Chondrocyte (in vitro differentiated cells): Measurements from ENCODE around the gene KLF17. TPM values are rescaled to one million over a fixed set of nuclear protein-coding genes. Genes with fewer than 3 reads are reported as not detected.

Experiments
- DNase-seq: peaks from one replicate; pipeline ENCODE4 v3.0.0; 2021; ENCODE audit warnings: mixed read lengths, low spot score
- H3K27ac Mint-ChIP-seq: one replicate; pipeline ENCODE4 v1.8.0; 2021; ENCODE audit warnings: mild to moderate bottlenecking, moderate library complexity, mixed read lengths; ENCODE audit not compliant: unreplicated experiment
- H3K27me3 Mint-ChIP-seq: 2 replicates; pipeline ENCODE4 v1.8.0; 2021; ENCODE audit warnings: low read depth, mixed read lengths
- H3K36me3 Mint-ChIP-seq: 2 replicates; pipeline ENCODE4 v1.8.0; 2021; ENCODE audit warnings: low read depth, mixed read lengths
- H3K4me1 Mint-ChIP-seq: 2 replicates; pipeline ENCODE4 v1.8.0; 2021; ENCODE audit warnings: low read depth, mild to moderate bottlenecking, mixed read lengths
- H3K4me3 Mint-ChIP-seq: one replicate; pipeline ENCODE4 v1.8.0; 2021; ENCODE audit warnings: mild to moderate bottlenecking, moderate library complexity, mixed read lengths; ENCODE audit not compliant: unreplicated experiment
- H3K9me3 Mint-ChIP-seq: 2 replicates; pipeline ENCODE4 v1.8.0; 2021; ENCODE audit warnings: low read depth, mixed read lengths
- CTCF ChIP-seq: fragments of 200-600 bp; sonication (generic); IDR thresholded peaks from 2 replicates; pipeline ENCODE4 v1.5.0; 2021; ENCODE audit warnings: antibody characterized with exemption, mild to moderate bottlenecking, moderate library complexity
- total RNA-seq: library from RNA; stranded (reverse); gene quantifications from 3 replicates; pipeline ENCODE4 v1.2.1, GENCODE V29; 2021

Gene KLF17
- total RNA-seq, 1 donor from 2014 or later, result not detected

- DNase-seq, result no peak
- H3K9me3 Mint-ChIP-seq, result no peaks in the 10 kb centered on the region
- H3K27me3 Mint-ChIP-seq, result peaks cover 20% of the 10 kb centered on the region
- no peaks in the 10 kb centered on the region for H3K4me1 Mint-ChIP-seq
- no peaks in the 10 kb centered on the region for H3K36me3 Mint-ChIP-seq
- H3K27ac Mint-ChIP-seq, result no peak overlapping the region
- TF ChIP-seq CTCF, result no peak
- no peak overlapping the region for H3K4me3 Mint-ChIP-seq
Measured at GRCh38 chr1:44108241-44108640, 10.4 kb upstream of the KLF17 start.

- Mint-ChIP-seq H3K36me3 (no peaks in the 10 kb centered on the region), H3K4me3 (no peak overlapping the region), H3K27me3 (peaks cover 22% of the 10 kb centered on the region), H3K4me1 (no peaks in the 10 kb centered on the region), H3K9me3 (no peaks in the 10 kb centered on the region), H3K27ac (no peak overlapping the region)
- TF ChIP-seq CTCF, result no peak
- DNase-seq, result no peak
Measured at GRCh38 chr1:44108971-44109370, 9.7 kb upstream of the KLF17 start.

- no peaks in the 10 kb centered on the region for H3K9me3 Mint-ChIP-seq
- no peak overlapping the region for H3K27ac Mint-ChIP-seq
- no peak overlapping the region for H3K4me3 Mint-ChIP-seq
- H3K36me3 Mint-ChIP-seq, result no peaks in the 10 kb centered on the region
- no peak for TF ChIP-seq CTCF
- no peaks in the 10 kb centered on the region for H3K4me1 Mint-ChIP-seq
- DNase-seq, result no peak
- peaks cover 20% of the 10 kb centered on the region for H3K27me3 Mint-ChIP-seq
Measured at GRCh38 chr1:44110916-44111315, 7.7 kb upstream of the KLF17 start.

GRCh38 chr1:44111861-44112260 lies 6.8 kb upstream of the KLF17 start:
- H3K27ac Mint-ChIP-seq, result no peak overlapping the region
- H3K36me3 Mint-ChIP-seq, result no peaks in the 10 kb centered on the region
- no peak for TF ChIP-seq CTCF
- peaks cover 11% of the 10 kb centered on the region for H3K27me3 Mint-ChIP-seq
- H3K9me3 Mint-ChIP-seq, result no peaks in the 10 kb centered on the region
- DNase-seq, result no peak
- no peaks in the 10 kb centered on the region for H3K4me1 Mint-ChIP-seq
- H3K4me3 Mint-ChIP-seq, result no peak overlapping the region

GRCh38 chr1:44112486-44112885 lies 6.1 kb upstream of the KLF17 start:
- Mint-ChIP-seq H3K9me3 (no peaks in the 10 kb centered on the region), H3K4me3 (no peak overlapping the region), H3K27me3 (peaks cover 10% of the 10 kb centered on the region), H3K4me1 (no peaks in the 10 kb centered on the region), H3K36me3 (no peaks in the 10 kb centered on the region), H3K27ac (no peak overlapping the region)
- no peak for DNase-seq
- no peak for TF ChIP-seq CTCF
